Fibroblast of lung (primary cell): ENCODE data around the gene CCDC192. TPM values are rescaled to one million over a fixed set of nuclear protein-coding genes. Genes with fewer than 3 reads are reported as not detected.
"Not testable (repeated sequence)": the region's sequence is repeated elsewhere in the genome, so short reads cannot be mapped to it uniquely, and the experiment has no call there.

ENCODE experiments used
- DNase-seq, 2 donors: peaks; one replicate each; pipeline versions ENCODE4 v3.0.0 to v3.0.0-alpha.2; 2010; ENCODE audit warnings: low read depth in 2 of 2
- H2AFZ ChIP-seq: 2 replicates; pipeline ENCODE4 v1.5.1; 2012; ENCODE audit warnings: low read length, control low read depth, inconsistent platforms
- H3K27ac ChIP-seq: 2 replicates; pipeline ENCODE4 v1.5.1; 2011; ENCODE audit warnings: low read length, control low read depth; ENCODE audit not compliant: insufficient read depth
- H3K27me3 ChIP-seq: 2 replicates; pipeline ENCODE4 v1.5.1; 2011; ENCODE audit warnings: mild to moderate bottlenecking, low read length; ENCODE audit not compliant: control insufficient read depth, insufficient read depth
- H3K36me3 ChIP-seq: 2 replicates; pipeline ENCODE4 v1.5.1; 2011; ENCODE audit warnings: low read length; ENCODE audit not compliant: control insufficient read depth, insufficient read depth
- H3K4me1 ChIP-seq: 2 replicates; pipeline ENCODE4 v1.5.1; 2011; ENCODE audit warnings: low read length; ENCODE audit not compliant: control insufficient read depth, insufficient read depth; ENCODE audit errors: extremely low read depth
- H3K4me2 ChIP-seq: 2 replicates; pipeline ENCODE4 v1.5.1; 2011; ENCODE audit warnings: low read length, control low read depth; ENCODE audit not compliant: insufficient read depth; ENCODE audit errors: extremely low read depth
- H3K4me3 ChIP-seq, 4 experiments: fragments of 200-600 bp in 1 of 4; sonication (generic) in 1 of 4; replicated peaks in 1 of 4; 2 replicates each; pipeline ENCODE4 v1.5.1; 2011 to 2016; ENCODE audit warnings: low read length in 4 of 4, low read depth in 3 of 4, mild to moderate bottlenecking in 3 of 4, control low read depth in 2 of 4, inconsistent platforms in 1 of 4, mixed read lengths in 1 of 4; ENCODE audit not compliant: insufficient read depth in 1 of 4; ENCODE audit errors: control extremely low read depth in 1 of 4
- H3K79me2 ChIP-seq: 2 replicates; pipeline ENCODE4 v1.5.1; 2012; ENCODE audit warnings: mild to moderate bottlenecking, low read length, inconsistent platforms; ENCODE audit not compliant: control insufficient read depth, insufficient read depth
- H3K9ac ChIP-seq: 2 replicates; pipeline ENCODE4 v1.5.1; 2011; ENCODE audit warnings: mild to moderate bottlenecking, low read length, control low read depth; ENCODE audit not compliant: insufficient read depth
- H3K9me3 ChIP-seq: 2 replicates; pipeline ENCODE4 v1.5.1; 2012; ENCODE audit warnings: low read depth, low read length; ENCODE audit not compliant: control insufficient read depth, insufficient read depth
- H4K20me1 ChIP-seq: 2 replicates; pipeline ENCODE4 v1.5.1; 2011; ENCODE audit warnings: low read length; ENCODE audit not compliant: control insufficient read depth, insufficient read depth; ENCODE audit errors: extremely low read depth
- CTCF ChIP-seq, 2 donors: IDR thresholded peaks in 1 of 2; conservative IDR thresholded peaks in 1 of 2; 1 replicate in 1 of 2; 2 replicates in 1 of 2; pipeline ENCODE4 v1.5.1; 2011 to 2012; ENCODE audit warnings: low read length in 2 of 2, control low read depth in 1 of 2, inconsistent platforms in 1 of 2, low read depth in 1 of 2, mild to moderate bottlenecking in 1 of 2
- EZH2 ChIP-seq: IDR thresholded peaks from 2 replicates; pipeline ENCODE4 v1.5.1; 2012; ENCODE audit warnings: low read length, control low read depth, mild to moderate bottlenecking; ENCODE audit errors: missing control alignments
- polyA plus RNA-seq, 2 donors: library from polyadenylated mRNA; depleted of rRNA in 1 of 2; stranded (reverse) in 1 of 2; unstranded in 1 of 2; fragments of >200 nt; gene quantifications; 2 replicates each; pipeline ENCODE4 v1.2.1, GENCODE V29; 2011 to 2012; ENCODE audit warnings: missing spikeins in 1 of 2
- total RNA-seq: library from RNA; depleted of rRNA; stranded (reverse); fragments of >200 nt; gene quantifications from 2 replicates; pipeline ENCODE4 v1.2.1, GENCODE V29; 2014

CCDC192 gene
- total and polyA plus RNA-seq, 2 donors (not counting 1 experiment from before 2014, with no cell fraction given): not detected

DNA sequence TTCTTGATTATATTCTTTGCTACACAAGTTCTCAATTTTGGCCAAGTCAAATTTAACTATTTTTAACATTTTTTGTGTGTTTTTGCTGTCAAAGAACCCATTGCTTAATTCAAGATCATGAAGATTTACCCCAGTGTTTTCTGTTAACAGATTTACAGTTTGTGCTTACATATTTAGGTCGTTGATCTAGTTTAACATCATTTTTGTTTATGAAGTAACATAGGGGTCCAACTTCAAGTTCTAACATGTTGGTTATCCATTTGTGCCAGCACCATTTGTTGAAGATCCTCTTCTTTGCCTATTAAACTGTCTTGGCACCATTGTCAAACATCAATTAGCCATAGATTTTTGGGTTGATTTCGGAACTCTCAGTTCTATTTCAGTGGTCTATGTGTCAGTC is 71.0 kb downstream of the CCDC192 start:
- Histone ChIP-seq H3K79me2 (no peaks in the 10 kb centered on the region), H3K9ac (no peak overlapping the region), H3K27me3 (no peaks in the 10 kb centered on the region), H3K4me1 (no peaks in the 10 kb centered on the region), H3K27ac (no peak overlapping the region), H2AFZ (no peak overlapping the region), H3K36me3 (no peaks in the 10 kb centered on the region), H4K20me1 (no peaks in the 10 kb centered on the region), H3K4me2 (no peak overlapping the region), H3K9me3 (no peaks in the 10 kb centered on the region), H3K4me3 (no peak overlapping the region)
- no peak for TF ChIP-seq CTCF (conservative IDR thresholded peaks at IDR 0.05 in 1 of 2, IDR thresholded peaks at IDR 0.05 in 1 of 2; ENCODE audit: low read depth in 1 of 2, low read length in 2 of 2)
- no peak for TF ChIP-seq EZH2
- no peak for DNase-seq

GRCh38 chr5:127776477-127776876 is 73.3 kb downstream of the CCDC192 start:
- Histone ChIP-seq H3K79me2 (no peaks in the 10 kb centered on the region), H2AFZ (no peak overlapping the region), H3K4me3 (no peak overlapping the region), H3K27ac (no peak overlapping the region), H3K4me1 (no peaks in the 10 kb centered on the region), H3K4me2 (no peak overlapping the region), H3K27me3 (no peaks in the 10 kb centered on the region), H3K9me3 (no peaks in the 10 kb centered on the region), H3K36me3 (no peaks in the 10 kb centered on the region), H4K20me1 (no peaks in the 10 kb centered on the region), H3K9ac (no peak overlapping the region)
- DNase-seq: no peak
- TF ChIP-seq CTCF (conservative IDR thresholded peaks at IDR 0.05 in 1 of 2, IDR thresholded peaks at IDR 0.05 in 1 of 2; ENCODE audit: low read depth in 1 of 2, low read length in 2 of 2) (no peak), EZH2 (no peak)

- no peak for TF ChIP-seq EZH2
- TF ChIP-seq CTCF (conservative IDR thresholded peaks at IDR 0.05 in 1 of 2, IDR thresholded peaks at IDR 0.05 in 1 of 2; ENCODE audit: low read depth in 1 of 2, low read length in 2 of 2): no peak
- H2AFZ ChIP-seq: no peak overlapping the region
- no peak overlapping the region for H3K4me3 ChIP-seq
- H3K27me3 ChIP-seq: no peaks in the 10 kb centered on the region
- H3K27ac ChIP-seq: no peak overlapping the region
- no peaks in the 10 kb centered on the region for H3K4me1 ChIP-seq
- no peaks in the 10 kb centered on the region for H3K9me3 ChIP-seq
- no peak for DNase-seq
- no peaks in the 10 kb centered on the region for H3K36me3 ChIP-seq
- no peaks in the 10 kb centered on the region for H4K20me1 ChIP-seq
- no peak overlapping the region for H3K4me2 ChIP-seq
- no peak overlapping the region for H3K9ac ChIP-seq
- no peaks in the 10 kb centered on the region for H3K79me2 ChIP-seq
Measured at GRCh38 chr5:127777957-127778356, 74.8 kb downstream of the CCDC192 start.

DNA sequence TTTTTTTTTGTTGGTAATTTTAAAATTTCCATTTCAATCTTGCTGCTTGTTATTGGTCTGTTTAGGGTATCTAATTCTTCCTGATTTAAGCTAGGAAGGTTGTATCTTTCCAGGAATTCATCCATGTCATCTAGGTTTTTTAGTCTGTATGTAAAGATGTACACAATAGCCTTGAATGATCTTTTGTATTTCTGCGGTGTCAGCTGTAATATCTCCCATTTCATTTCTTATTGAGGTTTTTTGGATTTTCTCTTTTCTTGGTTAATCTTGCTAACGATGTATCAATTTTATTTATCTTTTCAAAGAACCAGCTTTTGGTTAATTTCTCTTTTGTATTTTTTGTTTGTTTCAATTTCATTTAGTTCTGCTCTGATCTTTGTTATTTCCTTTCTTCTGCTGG is 79.3 kb downstream of the CCDC192 start:
- H3K27me3 ChIP-seq, H2AFZ ChIP-seq, DNase-seq, H3K9me3 ChIP-seq, H3K4me3 ChIP-seq, H3K27ac ChIP-seq, H3K9ac ChIP-seq, H3K4me1 ChIP-seq, H3K79me2 ChIP-seq, H4K20me1 ChIP-seq, H3K36me3 ChIP-seq, H3K4me2 ChIP-seq: not testable (repeated sequence)
